LNCaP clone FGC (cell line): ENCODE results near the gene SORBS2.

Experiments
- DNase-seq: peaks from one replicate; pipeline ENCODE4 v3.0.0-alpha.2; 2011; ENCODE audit warnings: low read depth
- H3K4me3 ChIP-seq: 2 replicates; pipeline ENCODE4 v1.5.1; 2011; ENCODE audit warnings: mild to moderate bottlenecking, low read depth, low read length, control low read depth
- TF ChIP-seq, protein P1 (sequence below): IDR thresholded peaks from 2 replicates; pipeline ENCODE4 v1.5.1; 2012; ENCODE audit warnings: mild to moderate bottlenecking; ENCODE audit not compliant: control insufficient read depth, insufficient read depth; ENCODE audit errors: extremely low read depth

The SORBS2 gene

DNA sequence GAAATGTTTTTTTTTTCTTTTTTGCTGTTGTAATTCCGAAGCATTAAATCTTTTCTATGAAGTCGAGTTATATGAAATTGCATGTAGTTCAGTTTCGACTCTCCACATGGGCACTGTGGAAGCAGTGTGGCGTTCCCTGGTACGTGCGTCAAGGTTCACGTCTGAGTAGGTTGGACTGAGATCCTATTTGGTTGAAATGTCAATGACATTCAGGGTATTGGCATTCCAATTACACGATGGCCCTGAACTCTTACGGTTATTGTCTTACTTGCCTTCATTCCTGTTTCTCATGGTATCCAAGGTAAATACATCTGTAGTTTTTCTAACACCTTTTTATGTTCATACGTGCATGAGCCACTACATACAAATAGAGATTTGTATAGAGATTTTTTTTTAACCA lies 128.8 kb downstream of the SORBS2 start:
- H3K4me3 ChIP-seq, result no peak overlapping the region
- DNase-seq, result no peak
- TF ChIP-seq, protein P1, sequence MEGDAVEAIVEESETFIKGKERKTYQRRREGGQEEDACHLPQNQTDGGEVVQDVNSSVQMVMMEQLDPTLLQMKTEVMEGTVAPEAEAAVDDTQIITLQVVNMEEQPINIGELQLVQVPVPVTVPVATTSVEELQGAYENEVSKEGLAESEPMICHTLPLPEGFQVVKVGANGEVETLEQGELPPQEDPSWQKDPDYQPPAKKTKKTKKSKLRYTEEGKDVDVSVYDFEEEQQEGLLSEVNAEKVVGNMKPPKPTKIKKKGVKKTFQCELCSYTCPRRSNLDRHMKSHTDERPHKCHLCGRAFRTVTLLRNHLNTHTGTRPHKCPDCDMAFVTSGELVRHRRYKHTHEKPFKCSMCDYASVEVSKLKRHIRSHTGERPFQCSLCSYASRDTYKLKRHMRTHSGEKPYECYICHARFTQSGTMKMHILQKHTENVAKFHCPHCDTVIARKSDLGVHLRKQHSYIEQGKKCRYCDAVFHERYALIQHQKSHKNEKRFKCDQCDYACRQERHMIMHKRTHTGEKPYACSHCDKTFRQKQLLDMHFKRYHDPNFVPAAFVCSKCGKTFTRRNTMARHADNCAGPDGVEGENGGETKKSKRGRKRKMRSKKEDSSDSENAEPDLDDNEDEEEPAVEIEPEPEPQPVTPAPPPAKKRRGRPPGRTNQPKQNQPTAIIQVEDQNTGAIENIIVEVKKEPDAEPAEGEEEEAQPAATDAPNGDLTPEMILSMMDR, result no peak

DNA sequence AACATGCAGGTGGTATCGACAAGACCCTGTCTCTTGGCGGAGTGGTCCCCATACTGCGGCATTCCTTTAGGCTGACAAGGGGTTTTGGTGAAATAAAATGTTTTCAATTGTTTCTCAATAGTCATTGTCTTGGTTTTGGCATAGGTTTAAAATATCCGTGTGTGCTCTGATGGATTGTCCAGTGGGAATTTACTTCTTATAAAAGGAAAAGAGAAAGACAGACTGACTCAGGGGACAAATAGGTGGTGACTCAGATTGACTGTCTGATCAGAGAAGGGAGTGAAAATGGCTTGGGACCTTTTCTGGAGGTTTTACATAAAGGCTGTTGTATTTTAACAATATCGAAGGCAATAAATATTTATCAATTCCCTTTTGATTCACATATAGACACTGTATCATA lies 129.8 kb downstream of the SORBS2 start:
- H3K4me3 ChIP-seq, result no peak overlapping the region
- TF ChIP-seq, protein P1, result no peak
- no peak for DNase-seq

DNA sequence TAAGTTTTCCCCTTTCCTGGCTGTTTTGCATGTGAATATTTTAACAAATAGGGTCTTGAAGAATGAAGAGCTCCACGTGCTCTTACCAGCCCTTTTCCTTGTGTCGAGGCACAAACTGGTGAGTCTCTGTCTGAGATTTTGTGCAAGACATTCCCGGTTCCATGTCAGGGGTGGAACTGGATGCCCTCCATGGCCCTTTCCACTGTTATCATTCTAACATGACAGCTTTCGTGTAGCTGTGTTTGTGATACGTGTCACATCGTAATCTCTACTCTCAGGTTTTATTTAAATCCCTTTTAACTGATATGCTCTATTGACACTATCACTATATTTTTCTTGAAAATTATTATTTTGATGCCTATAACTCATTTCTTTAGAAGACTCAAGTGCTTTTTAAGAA lies 130.4 kb downstream of the SORBS2 start:
- H3K4me3 ChIP-seq, result no peak overlapping the region
- TF ChIP-seq, protein P1, result no peak
- DNase-seq, result no peak

DNA sequence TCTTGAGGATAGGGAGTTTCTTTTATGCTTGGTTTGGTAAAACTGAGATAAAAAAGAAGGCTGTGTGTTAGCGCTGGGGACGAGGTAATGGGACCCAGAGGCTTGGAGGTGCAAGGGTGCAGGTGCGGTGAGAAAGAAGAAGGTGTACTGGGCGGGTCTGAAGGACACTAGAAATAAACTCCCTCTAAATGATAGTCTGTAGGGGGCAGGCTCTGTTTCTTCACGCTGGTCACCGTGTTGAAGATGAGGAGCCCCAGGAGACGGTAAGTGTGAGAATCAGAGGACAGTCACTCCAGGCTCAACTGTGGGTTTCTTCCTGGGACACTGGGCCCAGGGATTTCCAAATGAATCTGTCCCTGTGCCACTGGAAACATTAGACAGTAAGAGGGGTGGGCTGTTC lies 131.4 kb downstream of the SORBS2 start:
- TF ChIP-seq, protein P1, result no peak
- DNase-seq, result no peak
- H3K4me3 ChIP-seq, result no peak overlapping the region

DNA sequence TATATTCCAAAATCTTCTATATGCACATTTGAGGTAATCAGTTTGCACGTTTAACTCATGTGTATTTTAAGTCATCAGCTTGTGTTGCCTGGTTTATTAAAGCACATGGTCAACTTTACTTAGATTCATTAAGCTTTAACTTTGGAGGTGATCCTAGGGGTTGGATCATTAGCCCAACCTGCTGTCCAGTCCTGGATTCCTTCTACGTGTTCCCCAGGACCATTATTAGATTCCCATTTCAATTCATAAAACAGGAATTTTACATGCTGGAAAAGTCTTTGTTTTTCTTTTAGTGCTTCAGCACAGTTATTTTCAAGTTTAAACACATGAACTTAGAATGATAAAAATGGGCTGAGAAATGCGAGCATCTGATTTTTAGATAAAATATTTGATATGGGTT lies 132.5 kb downstream of the SORBS2 start:
- TF ChIP-seq, protein P1, result no peak
- DNase-seq, result no peak

DNA sequence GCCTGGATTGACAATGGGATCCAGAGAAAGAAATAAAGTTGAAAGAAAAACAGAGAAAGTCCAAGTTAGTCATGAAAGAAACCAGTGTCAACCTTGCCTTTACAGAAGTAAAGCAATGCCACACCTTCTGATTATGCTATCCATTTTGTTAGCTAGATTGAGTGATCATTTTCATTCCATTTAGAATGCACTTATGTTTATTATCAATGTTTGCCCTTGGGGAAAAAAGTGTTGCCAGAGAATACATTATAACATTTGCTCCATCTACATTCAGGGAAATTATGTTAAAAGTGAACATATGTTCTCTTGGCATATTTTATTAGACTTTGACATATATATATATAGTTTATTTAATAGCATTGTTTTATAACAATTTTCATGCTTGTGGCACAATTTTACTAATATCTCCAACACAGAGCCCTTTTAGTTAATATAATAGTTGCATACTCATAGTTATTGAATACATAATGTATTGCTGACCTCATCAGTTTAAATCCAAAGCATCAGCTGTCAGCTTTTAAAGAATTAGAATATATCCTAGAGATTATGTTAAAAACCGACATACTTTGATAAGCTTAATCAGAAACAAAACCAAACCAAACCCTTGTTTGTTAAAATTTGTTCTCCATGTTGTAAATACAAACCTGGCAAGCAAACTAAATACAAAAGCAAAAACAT lies 134.2 kb downstream of the SORBS2 start:
- TF ChIP-seq, protein P1, result no peak
- H3K4me3 ChIP-seq, result no peak overlapping the region

More for the DNA sequence above, 132.5 kb downstream of the SORBS2 start:
- no peak overlapping the region for H3K4me3 ChIP-seq

DNA sequence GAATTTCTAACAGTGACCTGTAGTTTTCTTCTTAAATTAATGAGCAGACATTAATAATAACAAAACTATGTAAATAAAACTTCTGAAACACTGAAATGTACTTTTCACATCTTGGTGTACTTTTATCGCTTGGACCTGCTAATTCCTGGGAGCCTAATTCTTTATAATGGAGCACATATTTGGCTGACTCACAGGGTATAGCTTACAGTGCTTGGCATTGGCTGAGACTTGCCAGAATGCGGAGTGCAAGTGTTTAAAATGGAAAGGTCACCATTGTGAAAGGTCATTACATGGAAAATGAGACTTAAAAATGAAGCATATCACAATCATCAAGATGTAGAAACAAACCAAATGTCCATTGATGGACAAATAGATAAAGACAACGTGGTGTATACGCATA lies 139.4 kb downstream of the SORBS2 start:
- TF ChIP-seq, protein P1, result no peak
- no peak for DNase-seq
- no peak overlapping the region for H3K4me3 ChIP-seq

More for the DNA sequence above, 134.2 kb downstream of the SORBS2 start:
- DNase-seq, result no peak
